A549 treated with AZD9567 at 1 μM for 4 hours (cell line): ENCODE data around the gene RBM4. TPM values are rescaled to one million over a fixed set of nuclear protein-coding genes. Genes with fewer than 3 reads are reported as not detected.

ENCODE experiments used
- total RNA-seq: library from RNA; stranded (reverse); fragments of 200-300 nt; extraction: Qiagen RNA extraction; gene quantifications from 5 replicates; pipeline ENCODE4 v1.2.3, GENCODE V29; 2022; ENCODE audit not compliant: insufficient read depth

Gene RBM4
- 133 to 182 TPM (median 142 TPM) in 5 replicates for total RNA-seq

DNA sequence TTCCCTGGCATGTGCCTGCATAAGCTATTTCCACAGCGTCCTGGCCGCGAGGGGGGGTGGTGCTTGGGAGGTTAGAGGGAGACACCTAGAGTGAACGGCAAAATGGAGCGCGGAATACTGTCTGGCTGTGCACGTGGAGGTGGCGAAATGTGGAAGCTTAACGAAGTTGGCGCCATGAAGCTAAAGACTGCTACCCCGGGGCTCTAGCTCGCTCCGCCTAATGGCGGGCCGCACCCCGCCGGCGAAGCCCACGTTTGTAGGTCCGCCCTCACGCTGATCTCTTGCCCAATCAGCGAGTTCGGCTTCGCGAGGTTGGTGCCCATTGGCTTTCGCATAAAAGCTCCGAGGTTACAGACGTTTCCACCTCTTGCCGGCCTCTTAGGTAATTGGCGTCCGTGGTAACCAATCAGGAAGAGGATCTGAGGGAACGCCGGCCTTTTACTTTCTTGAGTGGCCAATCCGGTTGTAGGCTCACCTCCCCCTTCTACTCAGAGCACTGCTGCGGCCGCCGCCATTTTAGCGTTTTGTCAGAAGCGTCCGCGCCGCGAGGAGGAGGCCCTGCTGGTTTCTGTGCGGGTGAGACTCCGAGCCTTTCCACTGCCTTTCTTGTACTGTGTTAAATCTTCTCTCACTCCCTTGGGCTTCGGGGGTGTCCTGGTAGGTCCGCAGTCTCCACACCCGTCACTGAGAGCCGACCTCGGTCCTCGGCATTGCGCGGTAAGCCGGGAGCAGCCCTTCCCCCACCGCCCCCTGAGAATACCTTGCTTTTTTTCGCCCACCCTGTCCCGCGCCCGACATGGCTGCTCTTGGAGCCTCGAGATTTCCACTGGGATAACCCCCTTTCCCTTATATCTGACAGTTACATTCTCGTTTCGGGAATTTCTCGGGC, at the start of gene RBM4:
TSS of gene RBM4 (plus strand) at position 527 of the 889 bp plus-strand sequence. CDS start 1,009 bp downstream, outside the sequence.

DNA sequence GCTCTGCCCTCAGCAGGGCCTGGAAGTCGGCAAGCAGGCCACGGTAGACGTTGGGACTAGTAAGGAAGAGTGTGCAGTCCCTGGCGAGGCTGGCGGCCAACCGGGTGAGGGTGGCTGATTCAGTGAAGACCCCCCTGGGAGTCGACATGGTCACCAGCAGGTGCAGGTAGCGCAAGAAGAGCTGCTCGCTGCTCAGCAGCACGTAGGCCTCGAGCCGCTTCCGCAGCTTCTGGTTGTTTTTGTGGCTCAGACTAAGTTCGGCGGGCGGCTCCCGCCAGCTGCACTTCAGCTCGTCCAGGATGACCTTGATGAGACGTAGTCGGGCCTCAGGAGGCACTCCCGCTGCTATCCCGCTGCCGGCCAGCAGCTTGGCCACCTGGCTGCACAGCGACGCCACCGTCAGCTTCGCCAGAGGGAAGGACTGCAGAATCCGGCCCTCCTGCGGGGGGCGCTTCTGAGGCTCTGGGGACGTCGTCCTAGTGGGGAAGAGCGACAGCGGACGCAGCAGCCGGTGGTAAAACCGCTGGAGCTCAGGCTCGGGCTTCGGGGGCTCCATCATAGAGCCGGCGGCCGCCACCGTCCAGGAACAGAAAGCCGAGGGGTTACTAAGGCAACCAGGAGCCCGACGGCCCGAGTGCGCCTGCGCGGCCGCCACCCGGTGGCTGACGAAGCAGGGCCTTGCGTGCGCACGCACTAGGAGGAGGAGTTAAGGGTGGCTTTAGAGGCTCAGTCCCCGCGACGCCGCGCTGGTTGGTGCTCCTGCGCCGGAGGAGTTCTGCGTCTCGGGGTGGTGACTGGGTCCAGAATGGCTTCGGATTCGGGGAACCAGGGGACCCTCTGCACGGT, 45.8 kb upstream of the RBM4 start, which contains the start of the genes CCDC87 and CCS:
TSS of gene CCDC87 (minus strand) at position 607 of the 846 bp plus-strand sequence. CDS start at position 559, 48 bp downstream.
TSS of gene CCS (plus strand) at position 729 of the 846 bp plus-strand sequence. CDS start at position 806, 77 bp downstream.

GRCh38 chr11:66616379-66617154, 21.9 kb upstream of the RBM4 start, which contains the start of gene RBM14:
Gene RBM14, plus strand, starts transcription at chr11:66616630. Its CDS starts 91 bp downstream, at chr11:66616721.

GRCh38 chr11:66677599-66678375, 39.3 kb downstream of the RBM4 start, which contains the start of gene RBM4B:
Gene RBM4B, minus strand, starts transcription at chr11:66677887. Its CDS starts 808 bp downstream, at chr11:66677079.

Other genes with a start within 250 kb of the RBM4 start
- gene NPAS4, start 217.7 kb upstream of the RBM4 start, total RNA-seq = not detected in 5 replicates
- 90.1 to 116 TPM (median 112 TPM) in 5 replicates for gene MRPL11, start 199.9 kb upstream of the RBM4 start, total RNA-seq
- gene PELI3, start 171.8 kb upstream of the RBM4 start, total RNA-seq = 4.3 to 6.1 TPM (median 5.0 TPM) in 5 replicates
- 51.3 to 93.2 TPM (median 55.9 TPM) in 5 replicates for gene DPP3, start 158.3 kb upstream of the RBM4 start, total RNA-seq
- gene BBS1, start 128.1 kb upstream of the RBM4 start, total RNA-seq = 7.5 to 11.6 TPM (median 10.1 TPM) in 5 replicates
- gene ZDHHC24, start 92.7 kb upstream of the RBM4 start, total RNA-seq = 10.1 to 14.3 TPM (median 13.2 TPM) in 5 replicates
- 0.03 TPM in 1 of 5 replicates, not detected in the others for gene ACTN3, start 91.8 kb upstream of the RBM4 start, total RNA-seq
- gene CTSF, start 70.1 kb upstream of the RBM4 start, total RNA-seq = 32.5 to 37.8 TPM (median 34.1 TPM) in 5 replicates
- gene CCDC87, start 45.6 kb upstream of the RBM4 start, total RNA-seq = 0.53 to 0.89 TPM (median 0.64 TPM) in 5 replicates
- gene CCS, start 45.5 kb upstream of the RBM4 start, total RNA-seq = 22.3 to 32.8 TPM (median 30.4 TPM) in 5 replicates
- gene RBM14, start 22.1 kb upstream of the RBM4 start, total RNA-seq = 85.0 to 108 TPM (median 90.7 TPM) in 5 replicates
- gene RBM4B, start 39.2 kb downstream of the RBM4 start, total RNA-seq = 18.8 to 25.4 TPM (median 20.4 TPM) in 5 replicates
- gene SPTBN2, start 90.5 kb downstream of the RBM4 start, total RNA-seq = 7.7 to 10.7 TPM (median 8.1 TPM) in 5 replicates
- gene RCE1, start 204.7 kb downstream of the RBM4 start, total RNA-seq = 44.4 to 58.0 TPM (median 54.2 TPM) in 5 replicates
- 78.2 to 107 TPM (median 96.1 TPM) in 5 replicates for gene LRFN4, start 218.4 kb downstream of the RBM4 start, total RNA-seq